HuH-7 (cell line): ENCODE results near the gene GALNT10.

Experiments
- DNase-seq: peaks from one replicate; pipeline ENCODE4 v3.0.0; 2011; ENCODE audit warnings: low spot score

GALNT10 gene

GRCh38 chr5:154236536-154237375 is 46.2 kb downstream of the GALNT10 start:
- no peak for DNase-seq

- DNase-seq = no peak
Observed at GRCh38 chr5:154237376-154237743, 46.8 kb downstream of the GALNT10 start.

- DNase-seq = no peak
Observed at GRCh38 chr5:154237946-154238345, 47.4 kb downstream of the GALNT10 start.

GRCh38 chr5:154238776-154239481 is 48.4 kb downstream of the GALNT10 start:
- no peak for DNase-seq

- DNase-seq = no peak
Observed at GRCh38 chr5:154240595-154240994, 50.1 kb downstream of the GALNT10 start.

GRCh38 chr5:154241021-154241420 is 50.5 kb downstream of the GALNT10 start:
- DNase-seq = no peak

- no peak for DNase-seq
Observed at GRCh38 chr5:154242442-154242841, 51.9 kb downstream of the GALNT10 start.

GRCh38 chr5:154242964-154243376 is 52.4 kb downstream of the GALNT10 start:
- DNase-seq = no peak

- DNase-seq = no peak
Observed at GRCh38 chr5:154243736-154244135, 53.2 kb downstream of the GALNT10 start.

- DNase-seq = no peak
Observed at GRCh38 chr5:154244476-154244875, 53.9 kb downstream of the GALNT10 start.

GRCh38 chr5:154248691-154249090 is 58.2 kb downstream of the GALNT10 start:
- no peak for DNase-seq

GRCh38 chr5:154249826-154250225 is 59.3 kb downstream of the GALNT10 start:
- no peak for DNase-seq

GRCh38 chr5:154251529-154251928 is 61.0 kb downstream of the GALNT10 start:
- DNase-seq = no peak

GRCh38 chr5:154253807-154254206 is 63.3 kb downstream of the GALNT10 start:
- no peak for DNase-seq

- no peak for DNase-seq
Observed at GRCh38 chr5:154254896-154255295, 64.4 kb downstream of the GALNT10 start.

GRCh38 chr5:154257046-154257445 is 66.5 kb downstream of the GALNT10 start:
- DNase-seq = no peak

GRCh38 chr5:154258531-154259217 is 68.1 kb downstream of the GALNT10 start:
- DNase-seq = no peak

- DNase-seq = no peak
Observed at GRCh38 chr5:154260224-154260927, 69.8 kb downstream of the GALNT10 start.

- no peak for DNase-seq
Observed at GRCh38 chr5:154262342-154262741, 71.8 kb downstream of the GALNT10 start.

- DNase-seq = no peak
Observed at GRCh38 chr5:154264549-154265196, 74.1 kb downstream of the GALNT10 start.

- DNase-seq = no peak
Observed at GRCh38 chr5:154265197-154265773, 74.8 kb downstream of the GALNT10 start.
